Measurements from ENCODE around the gene UNKL.

Gene UNKL

GRCh38 chr16:1458336-1458976, 44.0 kb upstream of the UNKL start:
- H3K4me3 ChIP-seq (replicated peaks; ENCODE audit: low read depth, low read length) = no peak overlapping the region
- no peak for TF ChIP-seq CTCF (IDR thresholded peaks at IDR 0.05; ENCODE audit: insufficient read depth, low read length, poor library complexity, severe bottlenecking)
- no peaks in the 10 kb centered on the region for H3K27me3 ChIP-seq (replicated peaks; ENCODE audit: control insufficient read depth, insufficient read depth, low read length)
- DNase-seq (ENCODE audit: extremely low read depth, insufficient read length) = no peak
- peaks cover 17% of the 10 kb centered on the region for H3K36me3 ChIP-seq (ENCODE audit: control insufficient read depth, insufficient read depth, low read length)

- peaks cover 20% of the 10 kb centered on the region for H3K36me3 ChIP-seq (ENCODE audit: control insufficient read depth, insufficient read depth, low read length)
- no peak for DNase-seq (ENCODE audit: extremely low read depth, insufficient read length)
- TF ChIP-seq CTCF (IDR thresholded peaks at IDR 0.05; ENCODE audit: insufficient read depth, low read length, poor library complexity, severe bottlenecking) = no peak
- H3K27me3 ChIP-seq (replicated peaks; ENCODE audit: control insufficient read depth, insufficient read depth, low read length) = no peaks in the 10 kb centered on the region
- no peak overlapping the region for H3K4me3 ChIP-seq (replicated peaks; ENCODE audit: low read depth, low read length)
Measured at GRCh38 chr16:1457489-1458245, 43.2 kb upstream of the UNKL start.

- Histone ChIP-seq H3K36me3 (ENCODE audit: control insufficient read depth, insufficient read depth, low read length) (peaks cover 22% of the 10 kb centered on the region), H3K27me3 (replicated peaks; ENCODE audit: control insufficient read depth, insufficient read depth, low read length) (no peaks in the 10 kb centered on the region), H3K4me3 (replicated peaks; ENCODE audit: low read depth, low read length) (no peak overlapping the region)
- no peak for DNase-seq (ENCODE audit: extremely low read depth, insufficient read length)
- TF ChIP-seq CTCF (IDR thresholded peaks at IDR 0.05; ENCODE audit: insufficient read depth, low read length, poor library complexity, severe bottlenecking) = no peak
Measured at GRCh38 chr16:1456951-1457350, 42.4 kb upstream of the UNKL start.

- TF ChIP-seq CTCF (IDR thresholded peaks at IDR 0.05; ENCODE audit: insufficient read depth, low read length, poor library complexity, severe bottlenecking) = no peak
- Histone ChIP-seq H3K36me3 (ENCODE audit: control insufficient read depth, insufficient read depth, low read length) (peaks cover 22% of the 10 kb centered on the region), H3K4me3 (replicated peaks; ENCODE audit: low read depth, low read length) (no peak overlapping the region), H3K27me3 (replicated peaks; ENCODE audit: control insufficient read depth, insufficient read depth, low read length) (no peaks in the 10 kb centered on the region)
- DNase-seq (ENCODE audit: extremely low read depth, insufficient read length) = no peak
Measured at GRCh38 chr16:1455190-1456171, 41.0 kb upstream of the UNKL start.

GRCh38 chr16:1454561-1454960, 40.1 kb upstream of the UNKL start:
- no peaks in the 10 kb centered on the region for H3K27me3 ChIP-seq (replicated peaks; ENCODE audit: control insufficient read depth, insufficient read depth, low read length)
- DNase-seq (ENCODE audit: extremely low read depth, insufficient read length) = no peak
- H3K36me3 ChIP-seq (ENCODE audit: control insufficient read depth, insufficient read depth, low read length) = peaks cover 19% of the 10 kb centered on the region
- TF ChIP-seq CTCF (IDR thresholded peaks at IDR 0.05; ENCODE audit: insufficient read depth, low read length, poor library complexity, severe bottlenecking) = no peak
- no peak overlapping the region for H3K4me3 ChIP-seq (replicated peaks; ENCODE audit: low read depth, low read length)

All from GM06990 (cell line).